GM12892 (cell line): ENCODE data around the gene PSMC1.

Source experiments
- POLR2A ChIP-seq: IDR thresholded peaks from 2 replicates; pipeline ENCODE4 v1.6.1; 2011; ENCODE audit warnings: low read depth, low read length, control low read depth
- POLR2AphosphoS5 ChIP-seq: IDR thresholded peaks from 2 replicates; pipeline ENCODE4 v1.6.1; 2011; ENCODE audit warnings: low read depth, low read length, control low read depth
- TAF1 ChIP-seq: IDR thresholded peaks from 2 replicates; pipeline ENCODE4 v1.6.1; 2011; ENCODE audit warnings: low read depth, mild to moderate bottlenecking, control low read depth, low read length, borderline replicate concordance

- TF ChIP-seq POLR2A (no peak), POLR2AphosphoS5 (peak; percentile 42; the same call in 1 of the 2 replicates), TAF1 (no peak)
These were observed 17.7 kb downstream of the PSMC1 start for GRCh38 chr14:90274019-90274418.
